ENCODE measurements around the gene ACP7. TPM values are rescaled to one million over a fixed set of nuclear protein-coding genes. Genes with fewer than 3 reads are reported as not detected.
A peak's percentile ranks its signal among the peaks of the same experiment; 100 is the strongest.

ACP7 gene
- total RNA-seq, 1 experiment from 2014 or later, result 0.11 TPM

GRCh38 chr19:39098365-39099269, 14.4 kb downstream of the ACP7 start (continued):
- no peak for TF ChIP-seq CBFB (CRISPR knock-in tag; IDR thresholded peaks at IDR 0.05; ENCODE audit: low read depth)

GRCh38 chr19:39099341-39099740, 15.2 kb downstream of the ACP7 start:
- peaks cover 5% of the 10 kb centered on the region for H3K36me3 Mint-ChIP-seq
- DNase-seq (ENCODE audit: low spot score) (no peak), ATAC-seq (no peak)
- H3K27ac Mint-ChIP-seq, result no peak overlapping the region
- H3K4me1 Mint-ChIP-seq, result no peaks in the 10 kb centered on the region
- H3K9me3 Mint-ChIP-seq, result peaks cover 18% of the 10 kb centered on the region
- ChIA-PET POLR2A (no interaction called here), CTCF (interaction anchor here (1.4 to 2.1 kb wide), 2 partner anchors 15 to 48 kb away, joined by 6 to 16 read pairs; partner anchors contain the start of gene ACP7)
- TF ChIP-seq GRHL2 (CRISPR knock-in tag; IDR thresholded peaks at IDR 0.05; ENCODE audit: insufficient replicate concordance, severe bottlenecking), result no peak
- no peak for TF ChIP-seq MXD4 (CRISPR knock-in tag; IDR thresholded peaks at IDR 0.05; ENCODE audit: borderline replicate concordance)
- no peak for TF ChIP-seq OVOL2 (CRISPR knock-in tag; IDR thresholded peaks at IDR 0.05; ENCODE audit: borderline replicate concordance)
- TF ChIP-seq NFYB (CRISPR knock-in tag; conservative IDR thresholded peaks at IDR 0.05; ENCODE audit: low read depth), result no peak
- TF ChIP-seq IRF1 (CRISPR knock-in tag; IDR thresholded peaks at IDR 0.05), result no peak
- no peak for TF ChIP-seq PRRX2 (CRISPR knock-in tag; IDR thresholded peaks at IDR 0.05)
- no peak for TF ChIP-seq ZSCAN18 (CRISPR knock-in tag; IDR thresholded peaks at IDR 0.05)
- no peak for TF ChIP-seq ETV6 (CRISPR knock-in tag; IDR thresholded peaks at IDR 0.05)
- TF ChIP-seq FOXJ3 (CRISPR knock-in tag; IDR thresholded peaks at IDR 0.05; ENCODE audit: borderline replicate concordance), result no peak
- H3K27me3 Mint-ChIP-seq (ENCODE audit: low read depth), result peaks cover 55% of the 10 kb centered on the region
- peak overlapping the region; percentile 66 for H3K4me3 Mint-ChIP-seq

GRCh38 chr19:39100500-39101166, 16.5 kb downstream of the ACP7 start:
- Mint-ChIP-seq H3K27me3 (ENCODE audit: low read depth) (peaks cover 44% of the 10 kb centered on the region), H3K36me3 (peaks cover 5% of the 10 kb centered on the region), H3K9me3 (peaks cover 9% of the 10 kb centered on the region), H3K4me3 (no peak overlapping the region), H3K27ac (no peak overlapping the region), H3K4me1 (0 out of 2 replicates have a peak, but pooled peaks cover under 1% of the 10 kb centered on the region)
- ATAC-seq (no peak), DNase-seq (ENCODE audit: low spot score) (no peak)
- ChIA-PET POLR2A (no interaction called here), CTCF (interaction anchor here (0.6 to 0.7 kb wide), 2 partner anchors 8 to 44 kb away, joined by 3 read pairs; no protein-coding TSS in a partner anchor)
- no peak for TF ChIP-seq CTCF (IDR thresholded peaks at IDR 0.05)
- TF ChIP-seq ATF3 (CRISPR knock-in tag; conservative IDR thresholded peaks at IDR 0.05), result no peak
- TF ChIP-seq NFYB (CRISPR knock-in tag; conservative IDR thresholded peaks at IDR 0.05; ENCODE audit: low read depth), result no peak
- no peak for TF ChIP-seq E2F5 (CRISPR knock-in tag; IDR thresholded peaks at IDR 0.05)
- TF ChIP-seq USF1 (CRISPR knock-in tag; IDR thresholded peaks at IDR 0.05), result no peak
